Measurements from ENCODE around the gene CCDC192.

CCDC192 gene, protein sequence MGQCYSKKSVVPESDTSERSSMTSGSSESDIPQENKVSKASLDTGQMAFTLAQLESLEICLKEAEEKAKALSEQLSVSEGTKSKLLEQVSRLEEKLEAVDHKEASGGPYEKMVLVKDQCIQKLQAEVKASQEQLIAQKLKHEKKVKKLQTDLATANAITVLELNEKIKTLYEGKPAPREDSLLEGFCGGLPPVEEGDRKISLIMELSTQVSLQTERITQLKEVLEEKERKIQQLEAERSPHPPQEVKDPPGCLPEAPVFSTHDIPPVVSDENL

DNA sequence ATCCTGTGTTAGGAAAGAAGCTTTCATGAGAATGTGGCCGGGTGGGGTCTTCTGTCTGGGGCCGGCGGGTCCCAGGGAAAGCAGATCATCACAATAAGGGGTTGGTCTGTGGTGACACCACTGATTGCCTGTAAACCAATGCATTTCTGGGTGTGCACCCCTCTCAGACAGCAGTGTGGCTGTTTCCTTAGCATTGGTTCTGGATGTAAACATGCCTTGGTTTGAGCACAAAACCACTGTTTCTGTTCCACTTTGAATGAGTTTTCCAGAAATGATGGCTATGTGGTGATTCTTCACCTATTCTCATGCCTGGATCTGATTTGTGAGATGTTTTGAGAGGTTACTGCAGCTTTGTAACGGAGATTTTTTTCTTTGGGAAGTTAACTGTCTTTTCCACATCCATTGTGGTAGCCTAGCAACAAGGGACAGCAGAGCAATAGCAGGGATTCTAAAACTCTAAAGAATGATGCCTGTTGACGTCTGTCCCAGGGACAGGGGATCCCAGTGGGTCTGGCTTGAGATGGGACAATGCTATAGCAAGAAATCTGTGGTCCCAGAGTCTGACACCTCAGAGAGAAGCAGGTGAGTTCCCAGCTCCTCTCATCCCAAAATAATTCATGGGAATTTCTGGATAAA is at the start of gene CCDC192:
TSS of gene CCDC192 (plus strand) at position 466 of the 636 bp plus-strand sequence. CDS start at position 521, 55 bp downstream.
- Histone ChIP-seq H3K9me3 (ENCODE audit: control insufficient read depth in 1 of 2, low read length in 2 of 2) (no peaks in the 10 kb centered on the region), H3K4me1 (ENCODE audit: control insufficient read depth in 1 of 2, insufficient read depth in 2 of 2, low read length in 2 of 2) (peaks cover 0 to 4% of the 10 kb centered on the region in 2 donors), H3K36me3 (ENCODE audit: control insufficient read depth in 1 of 2, insufficient read depth in 2 of 2, low read length in 2 of 2) (no peaks in the 10 kb centered on the region), H3K27me3 (ENCODE audit: control insufficient read depth in 1 of 2, insufficient read depth in 2 of 2, low read length in 2 of 2) (no peaks in the 10 kb centered on the region), H3K27ac (ENCODE audit: low read depth, low read length) (no peak within 1 kb of the TSS), H3K9ac (ENCODE audit: low read depth in 1 of 2, low read length in 2 of 2) (no peak within 1 kb of the TSS), H3K4me3 (ENCODE audit: low read depth in 1 of 2, low read length in 2 of 2) (no peak within 1 kb of the TSS)

DNA sequence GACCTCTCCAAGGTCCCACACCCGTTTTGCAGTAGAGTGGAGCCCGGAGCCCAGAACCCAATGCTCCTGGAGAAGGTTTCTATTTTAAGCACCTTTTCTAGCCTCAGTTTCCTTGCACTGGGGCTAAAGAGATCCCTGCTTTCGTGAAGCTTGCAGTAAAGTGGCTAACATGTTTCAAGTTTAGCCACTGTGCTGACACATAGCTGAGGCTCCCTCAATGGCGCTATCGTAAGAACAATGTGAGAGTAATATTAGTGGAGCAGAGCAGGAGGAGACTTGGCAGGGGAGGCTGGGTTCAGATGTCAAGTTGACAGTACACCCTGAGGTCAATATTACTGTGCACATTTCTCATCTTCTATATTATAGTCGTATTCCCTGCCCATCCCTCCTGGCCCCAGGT is 46.4 kb upstream of the CCDC192 start:
- Histone ChIP-seq H3K27ac (ENCODE audit: low read depth, low read length) (no peak overlapping the region), H3K36me3 (ENCODE audit: control insufficient read depth in 1 of 2, insufficient read depth in 2 of 2, low read length in 2 of 2) (no peaks in the 10 kb centered on the region), H3K27me3 (ENCODE audit: control insufficient read depth in 1 of 2, insufficient read depth in 2 of 2, low read length in 2 of 2) (no peaks in the 10 kb centered on the region), H3K4me1 (ENCODE audit: control insufficient read depth in 1 of 2, insufficient read depth in 2 of 2, low read length in 2 of 2) (no peaks in the 10 kb centered on the region), H3K9me3 (ENCODE audit: control insufficient read depth in 1 of 2, low read length in 2 of 2) (no peaks in the 10 kb centered on the region), H3K4me3 (ENCODE audit: low read depth in 1 of 2, low read length in 2 of 2) (no peak overlapping the region), H3K9ac (ENCODE audit: low read depth in 1 of 2, low read length in 2 of 2) (no peak overlapping the region)

DNA sequence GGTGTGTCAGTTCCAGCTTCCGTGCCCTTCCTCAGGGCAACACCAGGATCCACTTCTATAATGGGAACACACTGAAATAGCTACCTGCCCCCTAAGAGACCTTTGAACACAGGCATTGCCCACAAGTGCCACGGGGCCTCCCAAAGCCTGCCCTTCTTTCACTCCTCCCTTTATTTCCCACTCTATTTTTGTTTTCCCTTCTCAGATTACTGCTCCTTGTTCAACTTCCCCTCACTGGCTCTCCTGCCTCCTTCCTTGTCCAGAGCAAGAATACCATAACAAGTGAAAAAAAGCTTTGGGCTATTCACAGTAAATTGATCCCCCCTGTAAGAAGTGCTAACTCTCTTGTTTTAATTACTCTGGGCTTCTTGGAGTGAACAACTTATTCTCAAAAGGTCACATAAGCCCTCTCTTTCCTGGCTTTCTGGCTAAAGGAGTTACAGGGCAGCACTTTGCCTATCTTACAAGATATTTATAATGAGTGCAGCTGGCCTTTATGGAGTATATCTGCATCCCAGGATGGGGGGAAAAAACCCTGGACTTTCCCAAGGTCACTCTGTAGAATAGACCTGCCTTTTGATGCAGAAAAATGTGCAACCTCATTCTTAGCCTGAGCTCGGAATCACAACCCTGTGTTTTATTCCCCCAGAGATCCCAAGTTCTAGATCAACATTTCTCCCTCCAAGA is 43.0 kb upstream of the CCDC192 start:
- Histone ChIP-seq H3K36me3 (ENCODE audit: control insufficient read depth in 1 of 2, insufficient read depth in 2 of 2, low read length in 2 of 2) (no peaks in the 10 kb centered on the region), H3K9me3 (ENCODE audit: control insufficient read depth in 1 of 2, low read length in 2 of 2) (no peaks in the 10 kb centered on the region), H3K9ac (ENCODE audit: low read depth in 1 of 2, low read length in 2 of 2) (no peak overlapping the region), H3K4me3 (ENCODE audit: low read depth in 1 of 2, low read length in 2 of 2) (no peak overlapping the region), H3K27me3 (ENCODE audit: control insufficient read depth in 1 of 2, insufficient read depth in 2 of 2, low read length in 2 of 2) (no peaks in the 10 kb centered on the region), H3K4me1 (ENCODE audit: control insufficient read depth in 1 of 2, insufficient read depth in 2 of 2, low read length in 2 of 2) (no peaks in the 10 kb centered on the region), H3K27ac (ENCODE audit: low read depth, low read length) (no peak overlapping the region)

DNA sequence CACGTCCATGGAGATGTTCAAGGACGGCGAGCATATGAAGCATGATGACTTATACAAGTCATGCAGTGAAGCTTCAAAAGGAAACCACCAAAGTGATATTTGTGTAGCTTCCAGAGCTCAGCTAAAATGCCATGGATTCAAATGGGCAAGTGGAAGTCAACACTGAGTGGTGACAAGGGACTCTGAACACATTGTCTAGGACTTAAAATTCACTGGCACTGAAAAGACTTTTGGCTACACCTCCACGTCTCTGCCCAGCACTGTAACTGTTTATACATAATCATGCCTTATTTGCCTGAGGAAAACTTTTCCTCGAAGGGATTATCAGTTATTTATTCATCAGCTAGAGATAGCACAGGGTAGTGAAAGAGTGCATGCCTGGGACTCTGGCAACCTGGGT is 39.1 kb upstream of the CCDC192 start:
- no peaks in the 10 kb centered on the region for H3K9me3 ChIP-seq (ENCODE audit: control insufficient read depth in 1 of 2, low read length in 2 of 2)
- H3K9ac ChIP-seq (ENCODE audit: low read depth in 1 of 2, low read length in 2 of 2), result no peak overlapping the region
- no peak overlapping the region for H3K27ac ChIP-seq (ENCODE audit: low read depth, low read length)
- H3K4me3 ChIP-seq (ENCODE audit: low read depth in 1 of 2, low read length in 2 of 2), result no peak overlapping the region
- no peaks in the 10 kb centered on the region for H3K27me3 ChIP-seq (ENCODE audit: control insufficient read depth in 1 of 2, insufficient read depth in 2 of 2, low read length in 2 of 2)
- no peaks in the 10 kb centered on the region for H3K4me1 ChIP-seq (ENCODE audit: control insufficient read depth in 1 of 2, insufficient read depth in 2 of 2, low read length in 2 of 2)
- H3K36me3 ChIP-seq (ENCODE audit: control insufficient read depth in 1 of 2, insufficient read depth in 2 of 2, low read length in 2 of 2), result no peaks in the 10 kb centered on the region

DNA sequence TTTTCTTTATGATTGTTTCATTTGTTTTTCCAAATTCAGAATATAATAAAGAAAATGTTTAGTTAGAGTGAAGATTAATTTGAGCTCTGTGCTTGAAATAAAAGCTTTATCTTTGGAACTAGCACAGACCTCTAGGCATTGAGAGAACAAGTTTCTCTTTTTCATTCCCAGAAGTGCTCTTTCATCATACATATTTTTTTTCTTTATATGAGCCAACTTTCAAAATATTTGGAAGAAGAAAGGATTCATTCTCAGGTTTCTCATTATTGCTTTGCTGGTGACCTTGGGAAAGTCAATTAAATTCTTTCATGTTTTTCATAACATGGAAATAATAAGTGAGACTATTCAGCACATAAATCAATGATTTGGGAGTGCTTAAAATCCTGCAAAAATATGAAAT is 37.5 kb upstream of the CCDC192 start:
- H3K27me3 ChIP-seq (ENCODE audit: control insufficient read depth in 1 of 2, insufficient read depth in 2 of 2, low read length in 2 of 2), result no peaks in the 10 kb centered on the region
- no peaks in the 10 kb centered on the region for H3K9me3 ChIP-seq (ENCODE audit: control insufficient read depth in 1 of 2, low read length in 2 of 2)
- no peak overlapping the region for H3K9ac ChIP-seq (ENCODE audit: low read depth in 1 of 2, low read length in 2 of 2)
- H3K27ac ChIP-seq (ENCODE audit: low read depth, low read length), result no peak overlapping the region
- H3K36me3 ChIP-seq (ENCODE audit: control insufficient read depth in 1 of 2, insufficient read depth in 2 of 2, low read length in 2 of 2), result no peaks in the 10 kb centered on the region
- H3K4me1 ChIP-seq (ENCODE audit: control insufficient read depth in 1 of 2, insufficient read depth in 2 of 2, low read length in 2 of 2), result no peaks in the 10 kb centered on the region
- no peak overlapping the region for H3K4me3 ChIP-seq (ENCODE audit: low read depth in 1 of 2, low read length in 2 of 2)

DNA sequence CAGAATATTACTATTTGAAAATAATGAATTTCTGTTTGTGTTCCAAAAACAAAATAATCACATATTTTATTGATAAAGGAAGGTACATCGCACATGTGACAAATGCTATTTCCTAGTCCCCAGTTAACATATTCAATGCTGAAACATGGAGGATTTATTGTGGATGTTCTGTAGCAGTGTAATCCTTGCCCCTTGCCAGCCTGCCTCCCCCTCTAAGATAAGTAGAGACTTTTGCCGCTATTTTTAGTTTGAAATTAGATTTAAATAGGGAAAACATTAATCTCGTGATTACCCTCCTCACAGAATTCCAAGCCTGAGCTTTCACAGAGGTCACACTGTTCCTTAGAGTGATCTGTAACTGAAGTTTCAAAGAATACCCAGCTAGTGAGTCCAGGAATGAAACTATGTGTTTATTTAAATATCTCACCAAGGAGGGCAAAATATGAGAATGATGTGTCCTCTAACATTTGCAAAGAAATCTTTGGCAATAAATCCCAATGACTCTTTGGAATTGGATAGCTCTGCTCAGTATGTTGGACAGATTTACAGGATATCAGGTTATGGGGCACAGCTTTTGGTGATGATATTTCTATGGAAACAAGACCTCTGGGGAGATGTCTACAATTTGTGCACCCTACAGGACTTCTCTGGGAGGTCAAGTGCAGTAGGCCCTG is 37.0 kb upstream of the CCDC192 start:
- no peaks in the 10 kb centered on the region for H3K4me1 ChIP-seq (ENCODE audit: control insufficient read depth in 1 of 2, insufficient read depth in 2 of 2, low read length in 2 of 2)
- no peak overlapping the region for H3K4me3 ChIP-seq (ENCODE audit: low read depth in 1 of 2, low read length in 2 of 2)
- no peak overlapping the region for H3K9ac ChIP-seq (ENCODE audit: low read depth in 1 of 2, low read length in 2 of 2)
- no peaks in the 10 kb centered on the region for H3K36me3 ChIP-seq (ENCODE audit: control insufficient read depth in 1 of 2, insufficient read depth in 2 of 2, low read length in 2 of 2)
- H3K27ac ChIP-seq (ENCODE audit: low read depth, low read length), result no peak overlapping the region
- H3K27me3 ChIP-seq (ENCODE audit: control insufficient read depth in 1 of 2, insufficient read depth in 2 of 2, low read length in 2 of 2), result no peaks in the 10 kb centered on the region
- H3K9me3 ChIP-seq (ENCODE audit: control insufficient read depth in 1 of 2, low read length in 2 of 2), result no peaks in the 10 kb centered on the region

DNA sequence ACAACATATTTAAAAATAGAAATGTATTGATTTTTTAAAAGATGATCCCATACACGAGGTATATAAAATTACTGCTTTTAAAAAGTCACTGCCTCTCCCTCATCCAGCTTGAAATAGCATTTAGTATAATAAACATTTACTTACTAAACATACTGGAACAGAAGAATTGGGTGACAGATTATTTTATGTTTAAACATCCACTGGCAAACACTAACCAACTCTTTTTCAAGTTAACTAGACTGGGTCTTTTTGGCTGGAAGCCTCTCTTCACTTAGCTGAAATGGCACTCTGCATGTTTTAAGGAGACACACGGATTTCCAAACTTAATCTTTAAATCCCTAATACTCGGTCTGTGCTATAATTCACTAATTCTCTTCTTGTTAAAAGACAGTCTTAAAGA is 35.3 kb upstream of the CCDC192 start:
- Histone ChIP-seq H3K9ac (ENCODE audit: low read depth in 1 of 2, low read length in 2 of 2) (no peak overlapping the region), H3K4me1 (ENCODE audit: control insufficient read depth in 1 of 2, insufficient read depth in 2 of 2, low read length in 2 of 2) (no peaks in the 10 kb centered on the region), H3K27ac (ENCODE audit: low read depth, low read length) (no peak overlapping the region), H3K9me3 (ENCODE audit: control insufficient read depth in 1 of 2, low read length in 2 of 2) (no peaks in the 10 kb centered on the region), H3K27me3 (ENCODE audit: control insufficient read depth in 1 of 2, insufficient read depth in 2 of 2, low read length in 2 of 2) (no peaks in the 10 kb centered on the region), H3K4me3 (ENCODE audit: low read depth in 1 of 2, low read length in 2 of 2) (no peak overlapping the region), H3K36me3 (ENCODE audit: control insufficient read depth in 1 of 2, insufficient read depth in 2 of 2, low read length in 2 of 2) (no peaks in the 10 kb centered on the region)

DNA sequence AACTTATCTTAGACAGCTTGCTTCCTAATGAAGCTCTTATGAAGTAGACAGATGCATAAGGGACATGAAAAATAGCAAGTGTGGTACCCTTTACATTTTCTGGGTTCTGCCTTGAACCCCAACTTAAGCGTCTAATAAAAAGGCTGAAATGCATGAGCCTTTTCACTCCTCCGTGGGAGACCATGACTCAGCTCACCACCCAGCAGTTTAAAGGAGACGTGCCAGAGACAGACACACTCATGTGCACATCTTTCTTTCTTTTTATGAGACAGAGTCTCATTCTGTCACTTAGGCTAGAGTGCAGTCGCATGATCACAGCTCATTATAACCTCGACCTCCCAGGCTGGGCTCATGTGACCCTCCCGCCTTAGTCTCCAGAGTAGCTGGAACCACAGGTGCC is 32.0 kb upstream of the CCDC192 start:
- H3K9me3 ChIP-seq (ENCODE audit: control insufficient read depth in 1 of 2, low read length in 2 of 2), result no peaks in the 10 kb centered on the region
- no peaks in the 10 kb centered on the region for H3K27me3 ChIP-seq (ENCODE audit: control insufficient read depth in 1 of 2, insufficient read depth in 2 of 2, low read length in 2 of 2)
- H3K4me1 ChIP-seq (ENCODE audit: control insufficient read depth in 1 of 2, insufficient read depth in 2 of 2, low read length in 2 of 2), result no peaks in the 10 kb centered on the region
- no peak overlapping the region for H3K9ac ChIP-seq (ENCODE audit: low read depth in 1 of 2, low read length in 2 of 2)
- H3K36me3 ChIP-seq (ENCODE audit: control insufficient read depth in 1 of 2, insufficient read depth in 2 of 2, low read length in 2 of 2), result no peaks in the 10 kb centered on the region
- no peak overlapping the region for H3K4me3 ChIP-seq (ENCODE audit: low read depth in 1 of 2, low read length in 2 of 2)
- no peak overlapping the region for H3K27ac ChIP-seq (ENCODE audit: low read depth, low read length)

DNA sequence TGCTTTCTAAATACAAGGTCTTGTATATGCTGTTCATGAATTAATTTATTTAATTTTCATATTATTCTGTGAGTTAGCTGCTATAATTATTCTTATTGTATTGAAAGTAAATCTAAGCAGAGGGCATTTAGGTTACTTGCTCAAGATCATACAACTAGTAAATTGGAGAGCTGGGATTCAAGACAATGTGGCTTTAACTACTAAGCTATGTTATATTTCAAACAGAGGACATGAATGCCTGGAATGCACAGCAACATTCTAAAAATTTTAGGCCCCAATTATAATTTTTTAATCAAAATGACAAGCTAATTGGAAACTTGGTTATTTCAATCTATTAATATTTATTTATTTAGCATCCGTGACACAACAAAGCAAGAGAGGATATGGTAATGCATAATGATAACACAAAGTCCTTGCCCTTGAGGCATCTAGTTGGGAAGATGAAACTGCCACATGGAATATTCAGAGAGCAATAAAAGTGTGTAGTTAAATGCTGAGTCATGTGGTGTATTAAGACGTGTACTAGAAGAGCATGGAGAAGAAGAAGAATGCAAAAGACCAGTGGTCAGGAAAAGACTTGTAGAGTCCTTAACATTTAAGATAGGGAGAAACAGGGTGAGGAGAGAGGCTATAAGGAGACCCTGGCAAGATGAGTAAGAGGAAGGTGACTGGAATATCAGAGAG is 29.9 kb upstream of the CCDC192 start:
- no peak overlapping the region for H3K4me3 ChIP-seq (ENCODE audit: low read depth in 1 of 2, low read length in 2 of 2)
- no peak overlapping the region for H3K9ac ChIP-seq (ENCODE audit: low read depth in 1 of 2, low read length in 2 of 2)
- H3K4me1 ChIP-seq (ENCODE audit: control insufficient read depth in 1 of 2, insufficient read depth in 2 of 2, low read length in 2 of 2), result no peaks in the 10 kb centered on the region
- H3K27me3 ChIP-seq (ENCODE audit: control insufficient read depth in 1 of 2, insufficient read depth in 2 of 2, low read length in 2 of 2), result no peaks in the 10 kb centered on the region
- H3K27ac ChIP-seq (ENCODE audit: low read depth, low read length), result no peak overlapping the region
- H3K36me3 ChIP-seq (ENCODE audit: control insufficient read depth in 1 of 2, insufficient read depth in 2 of 2, low read length in 2 of 2), result no peaks in the 10 kb centered on the region
- no peaks in the 10 kb centered on the region for H3K9me3 ChIP-seq (ENCODE audit: control insufficient read depth in 1 of 2, low read length in 2 of 2)

Data from duodenal mucosa (tissue), 2 donors.